Omental fat pad (tissue), 4 donors: ENCODE data around the gene EBI3. TPM values are rescaled to one million over a fixed set of nuclear protein-coding genes. Genes with fewer than 3 reads are reported as not detected.
"Not testable (repeated sequence)": the region's sequence is repeated elsewhere in the genome, so short reads cannot be mapped to it uniquely, and the experiment has no call there.

Experiments
- ATAC-seq: fragments of 150-250 bp; one replicate; pipeline ENCODE4 v1.9.1; 2016; ENCODE audit warnings: mild to moderate bottlenecking, moderate library complexity; ENCODE audit not compliant: low FRiP score
- DNase-seq: peaks from one replicate; pipeline ENCODE4 v3.0.0-alpha.2; 2019; ENCODE audit warnings: low spot score
- CTCF ChIP-seq, 3 donors: fragments of 450-650 bp; IDR thresholded peaks; one replicate each; pipeline ENCODE4 v1.5.1; 2016 to 2017; ENCODE audit warnings: antibody characterized with exemption in 3 of 3, mild to moderate bottlenecking in 3 of 3, moderate library complexity in 2 of 3
- total RNA-seq, 4 donors: library from RNA; depleted of rRNA; stranded (reverse); fragments of >200 nt; gene quantifications; one replicate each; pipeline ENCODE4 v1.1.0, GENCODE V29; 2016

EBI3 gene
- total RNA-seq, 4 donors from 2014 or later = 2.2 to 11.4 (median 5.0) TPM

GRCh38 chr19:4284974-4285373, 55.7 kb downstream of the EBI3 start:
- no peak for DNase-seq
- no peak for ATAC-seq
- no peak for TF ChIP-seq CTCF (IDR thresholded peaks at IDR 0.05)

GRCh38 chr19:4286141-4286540, 56.8 kb downstream of the EBI3 start:
- ATAC-seq, DNase-seq: not testable (repeated sequence)

Other genes starting within 250 kb of the EBI3 start
- gene EEF2, start 244.1 kb upstream of the EBI3 start, total RNA-seq = 1,000 to 10,000 TPM; 1,922 to 2,283 (median 2,030) TPM
- 10 to 100 TPM; 10.6 to 21.6 (median 11.2) TPM for gene PIAS4, start 221.8 kb upstream of the EBI3 start, total RNA-seq
- 10 to 100 TPM; 33.3 to 53.3 (median 38.4) TPM for gene ZBTB7A, start 162.6 kb upstream of the EBI3 start, total RNA-seq
- 10 to 100 TPM; 47.4 to 65.2 (median 61.4) TPM for gene MAP2K2, start 105.4 kb upstream of the EBI3 start, total RNA-seq
- gene CREB3L3, start 75.9 kb upstream of the EBI3 start, total RNA-seq = not detected
- 10 to 100 TPM; 15.0 to 29.6 (median 21.0) TPM for gene SIRT6, start 47.0 kb upstream of the EBI3 start, total RNA-seq
- gene ANKRD24, start 46.8 kb upstream of the EBI3 start, total RNA-seq = 1 to 10 TPM in 2 of 4 donors, under 1 TPM in 2; 0.88 to 1.2 (median 1.0) TPM
- gene YJU2, start 17.6 kb downstream of the EBI3 start, total RNA-seq = 10 to 100 TPM; 13.2 to 23.7 (median 16.8) TPM
- gene SHD, start 49.7 kb downstream of the EBI3 start, total RNA-seq = under 1 TPM in 1 of 4 donors, not detected in 3; 0.19 TPM
- gene TMIGD2, start 72.9 kb downstream of the EBI3 start, total RNA-seq = under 1 TPM in 1 of 4 donors, not detected in 3; 0.79 TPM
- not detected for gene FSD1, start 75.1 kb downstream of the EBI3 start, total RNA-seq
- 10 to 100 TPM in 2 of 4 donors, 1 to 10 TPM in 2; 4.6 to 18.8 (median 7.7) TPM for gene STAP2, start 109.3 kb downstream of the EBI3 start, total RNA-seq
- gene MPND, start 114.0 kb downstream of the EBI3 start, total RNA-seq = 1 to 10 TPM; 3.5 to 7.1 (median 6.0) TPM
- 10 to 100 TPM; 38.0 to 54.9 (median 48.2) TPM for gene SH3GL1, start 171.0 kb downstream of the EBI3 start, total RNA-seq
- gene CHAF1A, start 173.1 kb downstream of the EBI3 start, total RNA-seq = 1 to 10 TPM; 3.9 to 6.5 (median 4.1) TPM
- gene UBXN6, start 228.3 kb downstream of the EBI3 start, total RNA-seq = 100 to 1,000 TPM in 2 of 4 donors, 10 to 100 TPM in 2; 62.7 to 128 (median 88.6) TPM
- 10 to 100 TPM; 17.3 to 40.8 (median 25.2) TPM for gene HDGFL2, start 242.8 kb downstream of the EBI3 start, total RNA-seq